ENCODE measurements around the gene TUBA1A.
"Not testable (repeated sequence)": the region's sequence is repeated elsewhere in the genome, so short reads cannot be mapped to it uniquely, and the experiment has no call there.

Gene TUBA1A

GRCh38 chr12:49190974-49191373, 2.1 kb upstream of the TUBA1A start:
- H3K4me3 ChIP-seq (ENCODE audit: low read depth, low read length), result no peak overlapping the region
- no peak for DNase-seq (ENCODE audit: low read depth)
- no peak for TF ChIP-seq CTCF (IDR thresholded peaks at IDR 0.05; ENCODE audit: control insufficient read depth, extremely low read depth, insufficient read depth)

- no peak for DNase-seq (ENCODE audit: low read depth)
- H3K4me3 ChIP-seq (ENCODE audit: low read depth, low read length), result no peak overlapping the region
- TF ChIP-seq CTCF (IDR thresholded peaks at IDR 0.05; ENCODE audit: control insufficient read depth, extremely low read depth, insufficient read depth), result no peak
Observed at GRCh38 chr12:49189731-49190716, 1.1 kb upstream of the TUBA1A start.

DNA sequence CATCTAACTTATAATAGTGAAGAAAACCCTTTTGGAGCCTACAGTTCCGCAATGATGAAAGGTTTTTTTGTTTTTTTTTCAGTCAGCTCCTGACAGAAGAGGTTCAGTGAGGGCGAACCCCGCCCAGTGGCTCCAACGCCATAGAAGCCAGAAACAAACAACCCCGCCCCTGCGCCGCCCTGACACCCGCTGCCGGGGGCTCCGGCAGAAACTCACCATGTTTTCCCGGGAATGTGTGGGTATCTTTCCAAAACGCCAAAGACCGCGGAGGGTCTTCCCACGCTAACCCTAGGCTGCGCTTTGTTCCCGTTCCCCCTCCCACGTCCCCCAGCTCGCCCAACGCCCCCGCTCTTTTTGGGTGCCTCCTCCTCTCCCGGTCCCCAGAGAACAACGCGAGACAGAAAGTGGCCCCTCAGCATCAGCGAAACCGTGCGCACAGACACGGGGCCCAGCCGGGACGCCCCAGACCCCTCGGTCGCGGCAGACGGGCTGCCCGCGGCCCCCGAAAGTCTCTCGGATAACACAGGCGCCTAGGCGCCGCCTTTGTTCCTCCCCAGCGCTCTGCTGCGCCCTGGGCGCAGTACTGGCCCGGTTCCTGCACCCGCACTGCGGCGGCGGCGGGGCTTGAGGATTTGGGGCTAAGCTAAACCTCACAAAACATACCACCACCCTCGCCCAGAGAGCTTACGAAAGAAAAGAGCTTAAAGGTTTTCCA, 522 bp downstream of the TUBA1A start:
- peak overlapping the region; percentile 57 for H3K4me3 ChIP-seq (ENCODE audit: low read depth, low read length)
- no peak for TF ChIP-seq CTCF (IDR thresholded peaks at IDR 0.05; ENCODE audit: control insufficient read depth, extremely low read depth, insufficient read depth)
- no peak for DNase-seq (ENCODE audit: low read depth)

GRCh38 chr12:49187184-49187583, 1.7 kb downstream of the TUBA1A start:
- no peak for DNase-seq (ENCODE audit: low read depth)
- no peak overlapping the region for H3K4me3 ChIP-seq (ENCODE audit: low read depth, low read length)
- TF ChIP-seq CTCF (IDR thresholded peaks at IDR 0.05; ENCODE audit: control insufficient read depth, extremely low read depth, insufficient read depth), result no peak

DNA sequence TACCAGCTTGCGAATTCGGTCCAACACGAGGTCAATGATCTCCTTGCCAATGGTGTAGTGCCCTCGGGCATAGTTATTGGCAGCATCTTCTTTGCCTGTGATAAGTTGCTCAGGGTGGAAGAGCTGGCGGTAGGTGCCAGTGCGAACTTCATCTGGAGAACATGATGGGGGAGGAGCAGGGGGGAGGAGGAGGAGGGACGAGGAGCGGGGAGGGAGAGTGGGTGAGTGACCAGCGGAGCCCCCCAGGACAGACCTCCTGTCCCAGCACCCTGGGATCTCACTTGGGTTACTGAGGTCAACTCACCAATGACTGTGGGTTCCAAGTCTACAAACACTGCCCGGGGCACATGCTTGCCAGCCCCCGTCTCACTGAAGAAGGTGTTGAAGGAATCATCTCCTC, 2.6 kb downstream of the TUBA1A start:
- not testable (repeated sequence) for H3K4me3 ChIP-seq (ENCODE audit: low read depth, low read length); DNase-seq (ENCODE audit: low read depth)

DNA sequence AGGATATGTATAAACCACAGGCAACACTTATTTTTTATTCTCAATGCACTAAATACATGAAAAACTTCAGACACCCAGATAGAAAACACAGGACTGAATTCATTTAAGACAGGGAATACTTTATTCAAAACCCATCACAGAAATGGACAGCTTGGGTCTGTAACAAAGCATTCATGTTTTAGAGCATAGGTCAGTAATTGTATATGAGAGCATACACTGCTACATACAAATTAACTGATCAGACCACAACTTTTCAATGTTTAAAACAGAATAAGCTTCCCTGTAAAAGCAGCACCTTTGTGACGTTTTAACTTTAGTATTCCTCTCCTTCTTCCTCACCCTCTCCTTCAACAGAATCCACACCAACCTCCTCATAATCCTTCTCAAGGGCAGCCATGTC, 4.2 kb downstream of the TUBA1A start:
- not testable (repeated sequence) for DNase-seq (ENCODE audit: low read depth); H3K4me3 ChIP-seq (ENCODE audit: low read depth, low read length)

GRCh38 chr12:49183214-49183950, 5.5 kb downstream of the TUBA1A start:
- DNase-seq (ENCODE audit: low read depth); H3K4me3 ChIP-seq (ENCODE audit: low read depth, low read length): not testable (repeated sequence)

- no peak for DNase-seq (ENCODE audit: low read depth)
- H3K4me3 ChIP-seq (ENCODE audit: low read depth, low read length), result no peak overlapping the region
- TF ChIP-seq CTCF (IDR thresholded peaks at IDR 0.05; ENCODE audit: control insufficient read depth, extremely low read depth, insufficient read depth), result no peak
Observed at GRCh38 chr12:49174218-49174617, 14.7 kb downstream of the TUBA1A start.
